Stimulated activated naive CD8-positive, alpha-beta T cell treated with anti-CD3 and anti-CD28 coated beads, Interleukin-15, Interleukin-2, amounts not matched to agents 100 ng/mL and 50 ng/mL, for 24 hours (primary cell): Measurements from ENCODE around the gene C1orf159.
A peak's percentile ranks its signal among the peaks of the same experiment; 100 is the strongest.
"Not testable (repeated sequence)": the region's sequence is repeated elsewhere in the genome, so short reads cannot be mapped to it uniquely, and the experiment has no call there.

Experiments
- H3K27ac Mint-ChIP-seq: one replicate; pipeline ENCODE4 v1.8.0; 2021; ENCODE audit warnings: mild to moderate bottlenecking, mixed read lengths
- H3K27me3 Mint-ChIP-seq: one replicate; pipeline ENCODE4 v1.8.0; 2021; ENCODE audit warnings: mixed read lengths
- H3K36me3 Mint-ChIP-seq: one replicate; pipeline ENCODE4 v1.8.0; 2021; ENCODE audit warnings: low read depth, mixed read lengths
- H3K4me1 Mint-ChIP-seq: one replicate; pipeline ENCODE4 v1.8.0; 2021; ENCODE audit warnings: low read depth, mixed read lengths
- H3K4me3 Mint-ChIP-seq: one replicate; pipeline ENCODE4 v1.8.0; 2021; ENCODE audit warnings: mild to moderate bottlenecking, mixed read lengths
- H3K9me3 Mint-ChIP-seq: one replicate; pipeline ENCODE4 v1.8.0; 2021; ENCODE audit warnings: mixed read lengths

The C1orf159 gene

DNA sequence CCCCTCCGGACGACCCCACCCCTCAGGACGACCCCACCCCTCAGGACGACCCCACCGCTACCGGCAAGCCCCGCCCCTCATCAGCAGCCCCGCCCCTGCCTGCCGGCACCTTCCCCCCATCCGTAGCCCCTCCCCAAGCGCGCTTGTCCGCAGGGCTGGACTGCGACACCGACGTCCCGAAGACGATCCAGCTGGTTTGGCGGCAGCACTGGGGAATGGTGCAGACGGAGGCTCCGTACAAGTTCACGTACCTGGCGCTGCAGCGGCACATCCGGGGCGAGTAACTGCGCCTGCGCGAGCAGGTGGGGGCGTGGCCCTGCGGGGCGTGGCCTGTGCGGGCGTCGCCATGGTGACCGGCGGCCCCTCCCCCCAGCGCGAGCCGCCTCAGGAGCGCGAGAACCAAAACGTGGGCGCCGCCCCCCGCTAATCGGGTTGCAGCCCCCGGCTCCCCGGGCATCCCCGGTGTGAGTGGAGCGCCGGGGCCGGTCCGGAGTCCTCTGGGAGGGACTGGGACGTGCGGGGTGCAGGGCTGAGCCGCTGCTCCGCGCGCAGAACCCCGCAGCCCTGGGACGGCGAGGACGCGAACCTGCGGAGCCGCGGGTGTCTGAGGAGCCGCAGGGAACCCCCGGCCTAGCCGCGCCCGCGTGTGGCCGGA, 46.7 kb downstream of the C1orf159 start:
- H3K4me1 Mint-ChIP-seq, result peaks cover 16% of the 10 kb centered on the region
- no peaks in the 10 kb centered on the region for H3K9me3 Mint-ChIP-seq
- no peak overlapping the region for H3K27ac Mint-ChIP-seq
- H3K27me3 Mint-ChIP-seq, result no peaks in the 10 kb centered on the region
- H3K36me3 Mint-ChIP-seq, result no peaks in the 10 kb centered on the region
- H3K4me3 Mint-ChIP-seq, result peak overlapping the region; percentile 72

DNA sequence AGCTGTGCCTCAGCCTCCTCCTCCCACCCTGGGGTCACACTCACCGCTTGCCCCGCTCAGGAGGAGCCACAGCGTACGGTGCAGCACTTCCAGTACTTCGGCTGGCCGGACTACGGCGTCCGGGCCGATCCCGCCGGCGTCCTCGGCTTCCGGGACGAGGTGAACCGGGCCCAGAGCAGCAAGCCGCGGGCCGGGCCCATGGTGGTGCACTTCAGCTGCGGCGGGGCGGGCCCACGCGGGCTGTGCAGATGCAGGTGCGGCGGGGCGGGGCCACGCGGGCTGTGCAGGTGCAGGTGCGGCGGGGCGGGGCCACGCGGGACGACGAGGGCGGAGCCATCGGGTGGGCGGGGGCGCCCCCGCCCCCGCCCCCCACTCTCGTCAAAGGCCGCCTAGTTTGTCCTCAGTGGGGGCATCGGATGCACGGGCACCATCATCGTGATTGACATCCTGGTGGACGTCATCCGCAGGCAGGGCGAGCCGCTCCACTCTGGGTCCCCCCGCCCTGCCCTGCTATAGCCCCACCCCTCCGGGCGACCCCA, 47.3 kb downstream of the C1orf159 start:
- peaks cover 19% of the 10 kb centered on the region for H3K4me1 Mint-ChIP-seq
- no peaks in the 10 kb centered on the region for H3K36me3 Mint-ChIP-seq
- no peaks in the 10 kb centered on the region for H3K9me3 Mint-ChIP-seq
- peak overlapping the region; percentile 72 for H3K4me3 Mint-ChIP-seq
- no peak overlapping the region for H3K27ac Mint-ChIP-seq
- no peaks in the 10 kb centered on the region for H3K27me3 Mint-ChIP-seq

DNA sequence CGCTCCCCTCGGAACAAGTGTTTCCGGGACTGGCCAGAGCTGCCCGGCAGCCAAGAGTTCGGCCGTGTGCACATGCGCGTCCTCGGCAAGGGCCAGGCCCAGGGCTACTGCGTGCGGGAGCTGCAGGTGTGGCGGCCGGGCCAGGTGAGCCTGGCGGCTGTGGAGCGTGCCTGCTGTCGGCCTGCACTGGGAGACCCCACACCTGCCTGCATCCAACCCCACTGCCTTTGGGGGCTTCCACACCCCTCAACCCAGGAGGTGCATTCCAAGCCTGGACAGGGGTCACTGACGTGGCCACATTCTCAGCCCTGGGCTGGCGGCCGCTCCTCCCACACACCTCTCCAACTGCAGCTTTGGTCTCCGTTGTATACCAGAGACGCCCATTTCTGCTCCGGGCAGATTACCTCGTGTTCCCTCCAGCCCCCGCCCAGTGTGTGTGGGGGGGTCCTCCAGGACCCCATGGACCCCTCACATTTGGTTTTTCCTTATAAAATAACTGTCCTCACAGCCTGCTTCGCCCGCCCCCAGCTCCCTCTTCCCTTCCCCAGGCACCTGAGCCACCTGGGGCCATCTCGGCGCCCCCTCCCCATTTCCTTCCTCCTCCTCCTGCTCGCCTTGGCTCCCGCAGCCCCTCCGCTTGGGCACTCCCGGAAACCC, 47.9 kb downstream of the C1orf159 start:
- Mint-ChIP-seq H3K27ac (no peak overlapping the region), H3K4me3 (peak overlapping the region; percentile 56), H3K36me3 (no peaks in the 10 kb centered on the region), H3K27me3 (no peaks in the 10 kb centered on the region), H3K4me1 (peaks cover 25% of the 10 kb centered on the region), H3K9me3 (no peaks in the 10 kb centered on the region)

DNA sequence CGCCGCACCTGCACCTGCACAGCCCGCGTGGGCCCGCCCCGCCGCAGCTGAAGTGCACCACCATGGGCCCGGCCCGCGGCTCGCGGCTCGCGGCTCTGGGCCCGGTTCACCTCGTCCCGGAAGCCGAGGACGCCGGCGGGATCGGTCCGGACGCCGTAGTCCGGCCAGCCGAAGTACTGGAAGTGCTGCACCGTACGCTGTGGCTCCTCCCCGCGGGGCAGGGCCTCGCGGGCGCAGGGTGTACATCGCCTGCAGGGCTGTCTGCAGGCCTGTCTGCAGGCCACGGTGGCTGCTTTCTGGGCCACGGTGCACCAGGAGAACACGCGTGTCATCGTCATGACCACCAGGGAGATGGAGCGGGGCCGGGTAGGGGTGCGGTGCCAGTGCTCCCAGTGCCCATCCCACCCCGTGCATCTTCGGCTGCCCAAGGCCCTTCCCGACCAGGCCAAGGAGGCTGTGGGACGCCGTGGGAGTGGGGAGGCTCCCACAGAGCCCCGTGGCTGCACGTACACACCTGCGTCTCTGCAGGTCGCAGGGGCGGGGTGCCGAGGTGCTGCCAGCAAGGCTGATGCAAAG, 48.5 kb downstream of the C1orf159 start:
- Mint-ChIP-seq H3K4me1 (peaks cover 30% of the 10 kb centered on the region), H3K9me3 (no peaks in the 10 kb centered on the region), H3K36me3 (no peaks in the 10 kb centered on the region), H3K4me3 (no peak overlapping the region), H3K27me3 (no peaks in the 10 kb centered on the region), H3K27ac (no peak overlapping the region)

DNA sequence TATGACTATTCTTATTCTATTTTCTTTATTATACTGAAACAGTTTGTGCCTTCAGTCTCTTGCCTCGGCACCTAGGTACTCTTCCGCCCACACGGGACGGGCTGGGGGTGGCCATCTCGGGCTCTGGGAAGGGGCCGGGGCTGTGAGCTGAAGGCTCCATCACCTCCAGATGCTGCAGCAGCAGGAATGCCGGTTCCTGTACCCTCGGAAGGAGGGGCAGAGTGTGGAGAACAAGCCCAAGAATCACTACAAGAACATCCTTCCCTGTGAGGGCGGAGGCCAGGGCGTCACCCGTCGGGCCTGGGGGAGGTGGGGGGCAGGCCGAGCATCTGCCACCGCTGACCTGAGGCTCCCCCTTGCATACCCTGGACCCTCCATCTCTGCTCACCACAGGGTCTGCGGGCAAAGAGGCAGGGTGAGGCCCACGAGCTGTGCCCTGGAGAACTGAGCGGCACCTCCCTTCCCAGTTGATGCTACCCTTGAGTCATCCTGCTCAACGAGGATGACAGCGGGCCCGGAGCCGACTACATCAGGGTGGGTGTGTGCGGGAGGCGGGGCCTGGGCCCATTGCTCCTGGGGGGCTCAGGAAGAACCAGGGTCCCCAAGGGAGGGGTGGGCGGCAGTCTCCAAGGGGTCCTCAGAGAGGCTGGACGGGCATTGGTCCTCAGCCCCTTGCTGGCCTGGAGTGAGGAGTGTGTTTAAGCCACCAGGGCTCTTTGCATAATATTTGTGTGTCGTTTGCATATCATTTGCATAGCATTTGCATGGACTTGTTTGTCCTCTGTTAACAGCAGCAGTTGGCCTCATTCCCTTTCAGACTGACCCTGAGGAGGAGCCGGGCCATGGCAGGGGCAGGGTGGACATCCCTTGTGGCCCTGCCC, 49.2 kb downstream of the C1orf159 start:
- Mint-ChIP-seq H3K9me3 (no peaks in the 10 kb centered on the region), H3K36me3 (no peaks in the 10 kb centered on the region), H3K4me3 (no peak overlapping the region), H3K27ac (no peak overlapping the region), H3K4me1 (peaks cover 31% of the 10 kb centered on the region), H3K27me3 (no peaks in the 10 kb centered on the region)

DNA sequence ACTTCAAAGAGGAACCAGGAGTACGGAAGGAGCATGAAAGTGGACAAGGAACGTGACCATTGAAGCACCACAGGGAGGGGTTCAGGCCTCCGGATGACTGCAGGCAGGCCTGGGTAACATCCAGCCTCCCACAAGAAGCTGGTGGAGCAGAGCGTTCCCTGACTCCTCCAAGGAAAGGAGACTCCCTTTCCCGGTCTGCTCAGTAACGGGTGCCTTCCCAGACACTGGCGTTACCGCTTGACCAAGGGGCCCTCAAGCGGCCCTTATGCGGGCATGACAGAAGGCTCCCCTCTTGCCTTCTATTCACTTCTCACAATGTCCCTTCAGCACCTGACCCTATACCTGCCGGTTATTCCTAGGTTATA, 50.0 kb downstream of the C1orf159 start:
- H3K4me3 Mint-ChIP-seq, result peak overlapping the region; percentile 12
- H3K4me1 Mint-ChIP-seq, result peaks cover 38% of the 10 kb centered on the region
- not testable (repeated sequence) for H3K9me3 Mint-ChIP-seq, H3K36me3 Mint-ChIP-seq, H3K27me3 Mint-ChIP-seq, H3K27ac Mint-ChIP-seq

DNA sequence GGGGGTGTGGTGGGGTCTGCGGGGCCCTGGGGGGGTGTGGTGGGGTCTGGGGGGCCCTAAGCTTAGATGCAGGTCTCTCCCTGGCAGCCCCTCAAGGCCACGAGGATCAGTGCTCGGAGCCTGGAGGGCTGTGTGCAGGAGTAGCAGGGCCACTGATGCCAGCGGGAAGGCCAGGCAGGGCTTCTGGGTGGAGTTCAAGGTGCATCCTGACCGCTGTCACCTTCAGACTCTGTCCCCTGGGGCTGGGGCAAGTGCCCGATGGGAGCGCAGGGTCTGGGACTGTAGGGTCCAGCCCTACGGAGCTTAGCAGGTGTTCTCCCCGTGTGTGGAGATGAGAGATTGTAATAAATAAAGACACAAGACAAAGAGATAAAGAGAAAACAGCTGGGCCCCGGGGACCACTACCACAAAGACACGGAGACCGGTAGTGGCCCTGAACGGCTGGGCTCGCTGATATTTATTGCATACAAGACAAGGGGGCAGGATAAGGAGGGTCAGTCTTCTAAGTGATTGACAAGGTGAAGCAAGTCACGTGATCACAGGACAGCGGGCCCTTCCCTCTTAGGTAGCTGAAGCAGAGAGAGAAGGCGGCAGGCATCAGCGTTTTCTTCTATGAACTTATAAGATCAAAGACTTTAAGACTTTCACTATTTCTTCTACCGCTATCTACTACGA, 50.5 kb downstream of the C1orf159 start:
- Mint-ChIP-seq H3K36me3 (no peaks in the 10 kb centered on the region), H3K9me3 (no peaks in the 10 kb centered on the region), H3K27me3 (peaks cover 1% of the 10 kb centered on the region), H3K4me3 (peak overlapping the region; percentile 12), H3K4me1 (peaks cover 41% of the 10 kb centered on the region), H3K27ac (no peak overlapping the region)

DNA sequence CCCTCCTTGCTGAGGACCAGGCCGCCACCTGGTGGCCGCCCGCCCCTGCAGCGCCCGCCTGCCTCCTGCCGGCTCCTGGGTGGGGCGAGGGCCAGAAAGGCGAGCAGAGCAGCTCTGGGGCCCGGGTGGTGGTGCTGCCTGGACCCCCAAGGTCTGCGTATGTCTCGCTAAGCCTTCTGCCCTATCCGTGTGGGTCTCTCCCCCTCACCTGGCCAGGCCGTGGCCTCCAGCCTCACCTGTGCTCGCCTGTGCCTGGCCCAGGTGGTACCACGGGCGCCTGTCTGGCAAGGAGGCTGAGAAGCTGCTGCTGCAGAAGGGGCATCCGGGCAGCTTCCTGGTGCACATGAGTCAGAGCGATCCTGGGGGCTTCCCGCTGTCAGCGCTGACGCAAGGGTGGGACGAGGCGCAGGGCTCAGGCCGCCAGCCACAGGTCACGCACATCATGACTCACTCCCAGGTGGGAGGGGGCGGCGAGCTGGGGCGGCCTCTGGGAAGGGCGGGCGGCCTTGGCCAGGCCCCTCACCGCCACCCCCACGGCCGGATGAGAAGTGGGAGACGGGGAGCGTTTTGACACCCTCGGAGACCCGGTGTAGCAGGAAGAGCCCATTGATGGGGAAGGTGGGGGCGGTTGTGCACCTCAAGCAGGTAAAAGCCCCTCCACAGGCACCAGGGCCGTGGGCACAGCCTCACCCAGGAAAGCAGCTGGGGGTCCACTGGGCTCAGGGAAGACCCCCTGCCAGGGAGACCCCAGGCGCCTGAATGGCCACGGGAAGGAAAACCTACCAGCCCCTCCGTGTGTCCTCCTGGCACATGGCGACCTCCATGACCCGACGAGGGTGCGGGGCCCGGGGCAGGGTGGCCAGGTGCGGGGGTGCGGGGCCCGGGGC, 51.7 kb downstream of the C1orf159 start:
- no peaks in the 10 kb centered on the region for H3K36me3 Mint-ChIP-seq

DNA sequence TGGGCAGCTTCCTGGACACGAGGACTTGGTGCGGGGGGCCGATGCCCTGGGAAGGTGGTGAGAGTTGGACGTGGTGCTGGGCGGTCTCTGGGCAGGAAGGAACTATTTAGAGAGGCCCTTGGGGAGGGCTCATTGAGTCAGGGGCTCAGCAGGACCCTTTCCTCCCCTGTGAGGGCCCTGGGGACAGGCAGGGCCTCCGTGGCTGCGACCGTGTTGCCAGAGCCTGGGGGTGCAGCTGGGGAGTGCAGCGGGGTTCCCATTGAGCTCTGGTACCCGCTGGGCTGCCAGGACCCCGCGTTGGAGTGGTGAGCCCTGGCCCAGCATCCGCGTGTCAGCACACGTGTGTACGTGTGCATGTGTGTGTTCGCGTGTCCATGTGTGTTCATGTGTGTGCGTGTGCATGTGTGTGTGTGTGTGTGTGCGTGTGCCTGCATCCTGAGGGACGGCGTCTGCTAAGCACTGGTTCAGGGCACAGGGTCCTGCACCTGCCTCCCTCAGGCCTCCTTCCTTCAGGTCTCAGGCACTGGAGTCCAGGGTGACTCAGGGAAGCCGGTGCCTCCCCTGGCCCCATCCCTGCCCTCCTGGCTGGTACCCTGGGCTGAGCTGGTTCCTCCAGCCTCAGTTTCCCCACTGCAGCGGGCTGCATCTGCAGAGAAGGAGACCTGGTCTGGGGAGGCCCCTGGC, 52.5 kb downstream of the C1orf159 start:
- Mint-ChIP-seq H3K9me3 (no peaks in the 10 kb centered on the region), H3K27ac (peak overlapping the region; percentile 85), H3K27me3 (peaks cover 9% of the 10 kb centered on the region), H3K36me3 (no peaks in the 10 kb centered on the region), H3K4me1 (peaks cover 48% of the 10 kb centered on the region), H3K4me3 (peak overlapping the region; percentile 79)

More for the DNA sequence above, 51.7 kb downstream of the C1orf159 start:
- Mint-ChIP-seq H3K4me3 (peak overlapping the region; percentile 79), H3K9me3 (no peaks in the 10 kb centered on the region), H3K27ac (peak overlapping the region; percentile 85), H3K27me3 (peaks cover 5% of the 10 kb centered on the region), H3K4me1 (peaks cover 43% of the 10 kb centered on the region)

DNA sequence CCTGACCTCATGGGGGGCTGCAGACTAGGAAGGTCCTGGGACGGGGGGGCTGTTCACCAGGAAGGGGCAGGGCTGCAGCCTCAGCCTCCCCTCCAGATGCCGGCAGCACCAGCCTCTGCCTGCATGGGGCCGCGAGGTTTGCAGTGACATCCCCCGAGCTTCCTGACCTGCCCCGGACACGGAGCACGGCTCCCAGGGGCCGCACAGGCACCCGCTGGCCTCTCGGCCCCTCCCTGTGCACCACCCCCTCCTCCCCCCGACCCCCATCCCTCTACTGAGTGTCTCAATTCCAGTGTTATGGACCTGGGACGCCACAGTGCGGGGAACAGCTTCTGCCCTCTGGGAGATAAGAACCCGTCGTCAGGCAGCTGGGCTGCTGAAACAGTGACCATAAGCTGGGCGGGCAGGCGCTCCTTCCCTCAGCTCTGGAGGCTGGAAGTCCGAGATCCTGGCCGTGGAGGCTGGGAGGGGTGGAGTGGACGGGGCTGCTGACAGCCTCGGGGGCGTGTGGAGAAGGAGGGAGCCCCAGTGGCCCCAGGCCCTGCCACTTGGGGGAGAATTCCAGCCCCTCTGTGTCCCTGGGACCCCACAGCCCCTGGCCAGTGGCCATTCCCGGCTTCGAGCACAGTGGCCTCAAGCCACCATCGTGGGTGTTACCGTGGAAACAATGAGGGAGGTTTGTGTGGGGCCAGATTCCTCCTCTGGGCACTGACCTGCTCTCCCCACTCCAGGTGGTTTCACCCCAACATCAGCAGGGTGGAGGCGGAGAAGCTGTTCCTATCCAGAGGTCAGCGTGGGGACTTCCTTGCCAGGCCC, 53.3 kb downstream of the C1orf159 start:
- no peaks in the 10 kb centered on the region for H3K36me3 Mint-ChIP-seq
- H3K4me3 Mint-ChIP-seq, result peak overlapping the region; percentile 79
- peak overlapping the region; percentile 75 for H3K27ac Mint-ChIP-seq
- H3K27me3 Mint-ChIP-seq, result peaks cover 18% of the 10 kb centered on the region
- no peaks in the 10 kb centered on the region for H3K9me3 Mint-ChIP-seq
- peaks cover 51% of the 10 kb centered on the region for H3K4me1 Mint-ChIP-seq

DNA sequence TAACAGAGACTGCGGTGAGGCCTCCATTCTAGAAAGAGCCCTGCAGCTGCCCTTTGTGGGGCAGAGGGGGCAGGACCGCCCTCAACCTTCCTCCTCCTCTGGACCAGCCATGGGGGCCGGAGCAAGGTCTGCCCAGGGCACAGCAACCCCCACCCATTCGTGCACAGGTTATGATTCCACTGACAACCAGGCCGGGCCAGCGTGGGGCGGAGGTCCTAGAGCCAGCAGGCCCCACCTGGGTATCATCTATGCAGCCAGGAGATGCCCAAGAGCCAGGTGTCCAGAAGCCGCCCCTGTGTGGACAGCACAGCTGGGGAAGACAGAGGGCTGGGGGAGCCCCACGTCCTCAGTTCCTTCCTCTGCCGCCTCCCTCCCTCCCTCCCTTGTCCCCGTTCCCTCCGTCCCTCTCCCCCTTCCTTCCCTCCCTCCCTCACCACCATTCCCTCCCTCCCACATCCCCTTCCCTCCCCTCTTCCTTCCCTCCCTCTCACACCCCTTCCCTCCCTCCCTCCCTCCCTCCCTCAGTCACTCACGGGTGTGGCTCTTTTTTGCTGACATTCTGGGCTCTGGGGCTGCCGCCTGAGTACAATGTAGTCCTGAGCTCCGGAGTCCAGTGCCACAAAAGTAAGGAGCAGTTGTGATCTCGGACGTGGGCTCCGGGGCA, 54.1 kb downstream of the C1orf159 start:
- Mint-ChIP-seq H3K27me3 (peaks cover 22% of the 10 kb centered on the region), H3K9me3 (no peaks in the 10 kb centered on the region), H3K4me1 (peaks cover 51% of the 10 kb centered on the region), H3K27ac (peak overlapping the region; percentile 36), H3K36me3 (no peaks in the 10 kb centered on the region), H3K4me3 (peak overlapping the region; percentile 79)

DNA sequence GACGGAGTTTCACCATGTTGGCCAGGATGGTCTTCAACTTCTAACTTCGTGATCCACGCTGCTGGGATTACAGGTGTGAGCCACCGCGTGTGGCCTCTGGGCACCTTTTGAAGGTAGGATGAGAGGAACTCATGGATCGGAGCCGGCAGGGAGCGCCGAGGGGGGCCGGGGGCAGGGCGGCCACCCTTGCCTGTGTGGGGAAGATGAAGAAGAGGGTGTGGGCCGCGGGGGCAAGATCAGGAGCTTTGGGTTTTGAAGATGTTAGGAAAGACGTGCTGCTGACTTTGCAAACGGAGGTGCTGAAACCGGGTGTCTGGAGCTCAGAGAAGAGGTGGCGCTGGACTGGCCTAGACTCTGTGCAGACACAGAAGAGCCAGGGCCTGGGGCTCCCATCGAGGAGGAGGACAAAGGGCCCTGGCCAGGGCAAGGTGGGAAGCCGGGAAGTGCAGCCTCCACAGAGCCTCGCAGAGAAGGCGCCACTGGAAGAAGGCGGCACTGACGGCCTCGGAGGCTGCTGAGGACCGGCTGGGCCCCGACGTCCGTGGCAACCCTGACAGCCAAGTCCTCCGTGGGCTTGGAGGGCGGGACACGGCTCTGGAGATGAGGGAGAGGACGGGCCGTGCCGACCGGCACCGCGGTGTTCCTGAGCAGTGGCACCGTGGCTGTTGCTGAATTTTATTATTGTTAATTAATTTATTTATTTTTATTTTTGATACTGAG, 55.4 kb downstream of the C1orf159 start:
- Mint-ChIP-seq H3K4me1 (peaks cover 44% of the 10 kb centered on the region), H3K27ac (no peak overlapping the region), H3K9me3 (no peaks in the 10 kb centered on the region), H3K4me3 (peak overlapping the region; percentile 83), H3K36me3 (no peaks in the 10 kb centered on the region), H3K27me3 (peaks cover 22% of the 10 kb centered on the region)
